ENCODE results near the gene CADM4.

The CADM4 gene

DNA sequence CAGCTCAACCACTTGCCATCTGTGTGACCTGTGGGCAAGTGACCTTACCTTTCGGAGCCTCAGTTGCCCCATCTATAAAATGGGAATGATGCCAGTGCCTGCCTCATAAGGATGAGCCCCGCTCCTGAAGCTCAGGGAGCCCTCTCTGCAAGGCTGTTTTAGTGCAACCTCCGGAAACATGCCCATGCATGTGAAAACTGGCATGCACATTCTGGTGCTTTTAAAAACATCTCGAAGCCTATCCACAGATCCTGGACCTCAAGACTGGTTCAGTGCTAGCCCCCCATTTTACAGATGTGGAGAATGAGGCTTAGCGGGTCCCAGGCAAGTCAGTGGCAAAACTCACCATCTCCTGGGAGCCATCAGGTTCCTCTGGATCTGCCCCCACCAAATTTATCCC, 5.6 kb downstream of the CADM4 start:
- ATAC-seq: no peak
- TF ChIP-seq ARNTL (CRISPR knock-in tag; IDR thresholded peaks at IDR 0.05; ENCODE audit: borderline replicate concordance, low read depth): no peak
- TF ChIP-seq, protein P1, sequence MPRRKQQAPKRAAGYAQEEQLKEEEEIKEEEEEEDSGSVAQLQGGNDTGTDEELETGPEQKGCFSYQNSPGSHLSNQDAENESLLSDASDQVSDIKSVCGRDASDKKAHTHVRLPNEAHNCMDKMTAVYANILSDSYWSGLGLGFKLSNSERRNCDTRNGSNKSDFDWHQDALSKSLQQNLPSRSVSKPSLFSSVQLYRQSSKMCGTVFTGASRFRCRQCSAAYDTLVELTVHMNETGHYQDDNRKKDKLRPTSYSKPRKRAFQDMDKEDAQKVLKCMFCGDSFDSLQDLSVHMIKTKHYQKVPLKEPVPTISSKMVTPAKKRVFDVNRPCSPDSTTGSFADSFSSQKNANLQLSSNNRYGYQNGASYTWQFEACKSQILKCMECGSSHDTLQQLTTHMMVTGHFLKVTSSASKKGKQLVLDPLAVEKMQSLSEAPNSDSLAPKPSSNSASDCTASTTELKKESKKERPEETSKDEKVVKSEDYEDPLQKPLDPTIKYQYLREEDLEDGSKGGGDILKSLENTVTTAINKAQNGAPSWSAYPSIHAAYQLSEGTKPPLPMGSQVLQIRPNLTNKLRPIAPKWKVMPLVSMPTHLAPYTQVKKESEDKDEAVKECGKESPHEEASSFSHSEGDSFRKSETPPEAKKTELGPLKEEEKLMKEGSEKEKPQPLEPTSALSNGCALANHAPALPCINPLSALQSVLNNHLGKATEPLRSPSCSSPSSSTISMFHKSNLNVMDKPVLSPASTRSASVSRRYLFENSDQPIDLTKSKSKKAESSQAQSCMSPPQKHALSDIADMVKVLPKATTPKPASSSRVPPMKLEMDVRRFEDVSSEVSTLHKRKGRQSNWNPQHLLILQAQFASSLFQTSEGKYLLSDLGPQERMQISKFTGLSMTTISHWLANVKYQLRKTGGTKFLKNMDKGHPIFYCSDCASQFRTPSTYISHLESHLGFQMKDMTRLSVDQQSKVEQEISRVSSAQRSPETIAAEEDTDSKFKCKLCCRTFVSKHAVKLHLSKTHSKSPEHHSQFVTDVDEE (CRISPR knock-in tag; IDR thresholded peaks at IDR 0.05): no peak
- no peak for TF ChIP-seq RARB (CRISPR knock-in tag; IDR thresholded peaks at IDR 0.05)
- TF ChIP-seq PATZ1 (CRISPR knock-in tag; IDR thresholded peaks at IDR 0.05; ENCODE audit: borderline replicate concordance): no peak
- no peak for TF ChIP-seq POU6F1 (CRISPR knock-in tag; IDR thresholded peaks at IDR 0.05; ENCODE audit: borderline replicate concordance, low read depth)

DNA sequence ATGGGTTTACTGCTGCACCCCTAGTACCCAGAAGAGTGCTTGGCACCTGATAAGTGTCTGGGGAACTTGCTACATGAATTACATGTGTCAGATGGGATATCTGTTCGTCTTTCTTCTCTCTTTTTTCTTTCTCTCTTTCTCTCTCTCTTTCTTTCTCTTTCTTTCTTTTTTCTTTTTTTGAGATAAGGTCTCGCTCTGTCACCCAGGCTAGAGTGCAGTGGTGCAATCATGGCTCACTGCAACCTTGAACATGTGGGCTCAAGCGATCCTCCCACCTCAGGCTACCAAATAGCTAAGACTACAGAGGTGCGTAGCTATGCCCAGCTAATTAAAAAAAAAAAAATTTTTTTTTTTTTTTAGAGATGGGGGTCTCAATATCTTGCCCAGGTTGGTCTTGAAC, 6.1 kb downstream of the CADM4 start:
- no peak for TF ChIP-seq PATZ1 (CRISPR knock-in tag; IDR thresholded peaks at IDR 0.05; ENCODE audit: borderline replicate concordance)
- TF ChIP-seq ZNF8 (CRISPR knock-in tag; IDR thresholded peaks at IDR 0.05): no peak
- no peak for TF ChIP-seq OSR1 (CRISPR knock-in tag; IDR thresholded peaks at IDR 0.05)
- TF ChIP-seq CSDC2 (CRISPR knock-in tag; IDR thresholded peaks at IDR 0.05): no peak
- TF ChIP-seq ESRRG (CRISPR knock-in tag; IDR thresholded peaks at IDR 0.05): no peak
- no peak for TF ChIP-seq POU6F1 (CRISPR knock-in tag; IDR thresholded peaks at IDR 0.05; ENCODE audit: borderline replicate concordance, low read depth)
- TF ChIP-seq CSRNP3 (CRISPR knock-in tag; IDR thresholded peaks at IDR 0.05): no peak
- TF ChIP-seq, protein P2, sequence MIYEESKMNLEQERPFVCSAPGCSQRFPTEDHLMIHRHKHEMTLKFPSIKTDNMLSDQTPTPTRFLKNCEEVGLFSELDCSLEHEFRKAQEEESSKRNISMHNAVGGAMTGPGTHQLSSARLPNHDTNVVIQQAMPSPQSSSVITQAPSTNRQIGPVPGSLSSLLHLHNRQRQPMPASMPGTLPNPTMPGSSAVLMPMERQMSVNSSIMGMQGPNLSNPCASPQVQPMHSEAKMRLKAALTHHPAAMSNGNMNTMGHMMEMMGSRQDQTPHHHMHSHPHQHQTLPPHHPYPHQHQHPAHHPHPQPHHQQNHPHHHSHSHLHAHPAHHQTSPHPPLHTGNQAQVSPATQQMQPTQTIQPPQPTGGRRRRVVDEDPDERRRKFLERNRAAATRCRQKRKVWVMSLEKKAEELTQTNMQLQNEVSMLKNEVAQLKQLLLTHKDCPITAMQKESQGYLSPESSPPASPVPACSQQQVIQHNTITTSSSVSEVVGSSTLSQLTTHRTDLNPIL (CRISPR knock-in tag; IDR thresholded peaks at IDR 0.05; ENCODE audit: low read depth): no peak
- TF ChIP-seq ISL1 (CRISPR knock-in tag; IDR thresholded peaks at IDR 0.05): no peak
- TF ChIP-seq RARB (CRISPR knock-in tag; IDR thresholded peaks at IDR 0.05): no peak
- TF ChIP-seq ZFP30 (CRISPR knock-in tag; IDR thresholded peaks at IDR 0.05): no peak
- no peak for TF ChIP-seq ZFP3 (CRISPR knock-in tag; IDR thresholded peaks at IDR 0.05)
- TF ChIP-seq ZNF565 (CRISPR knock-in tag; conservative IDR thresholded peaks at IDR 0.05; ENCODE audit: low read depth): no peak
- ATAC-seq: no peak

- TF ChIP-seq GLIS3 (CRISPR knock-in tag; IDR thresholded peaks at IDR 0.05) (no peak), CSDC2 (CRISPR knock-in tag; IDR thresholded peaks at IDR 0.05) (no peak), SNAI2 (CRISPR knock-in tag; IDR thresholded peaks at IDR 0.05) (no peak), TCF4 (CRISPR knock-in tag; IDR thresholded peaks at IDR 0.05; ENCODE audit: borderline replicate concordance) (no peak)
- ATAC-seq: no peak
Measured at GRCh38 chr19:43631491-43631890, 8.2 kb downstream of the CADM4 start.
